HEK293T (cell line): ENCODE data around the gene UBL3.

Experiments used
- CTCF ChIA-PET: fragments of 350-600 bp; formaldehyde crosslinking; extraction: SDS; loops from one replicate; lab custom pipeline; 2021; ENCODE audit warnings: antibody characterized with exemption, inconsistent platforms; lab: Yijun Ruan, JAX
- POLR2A ChIA-PET: fragments of 350-600 bp; formaldehyde crosslinking; extraction: SDS; loops from one replicate; lab custom pipeline; 2020; ENCODE audit warnings: antibody characterized with exemption, inconsistent platforms; lab: Yijun Ruan, JAX
- DNase-seq: peaks from one replicate; pipeline ENCODE4 v3.0.0; 2012; ENCODE audit warnings: mixed read lengths; ENCODE audit errors: extremely low spot score
- ARNT ChIP-seq: fragments of 450-650 bp; IDR thresholded peaks from 2 replicates; pipeline ENCODE4 v1.6.1; 2017; ENCODE audit warnings: mild to moderate bottlenecking
- BHLHE40 ChIP-seq: fragments of 450-650 bp; IDR thresholded peaks from 2 replicates; pipeline ENCODE4 v1.6.1; 2016; ENCODE audit warnings: mild to moderate bottlenecking, moderate library complexity, borderline replicate concordance
- CTBP1 ChIP-seq: fragments of 450-650 bp; IDR thresholded peaks from 2 replicates; pipeline ENCODE4 v1.6.1; 2016; ENCODE audit warnings: borderline replicate concordance
- ELF4 ChIP-seq: fragments of 450-650 bp; IDR thresholded peaks from 2 replicates; pipeline ENCODE4 v1.6.1; 2017; ENCODE audit warnings: antibody characterized with exemption
- FOXA1 ChIP-seq: fragments of 450-650 bp; IDR thresholded peaks from 2 replicates; pipeline ENCODE4 v1.6.1; 2016; ENCODE audit warnings: mild to moderate bottlenecking
- FOXK2 ChIP-seq: fragments of 450-650 bp; IDR thresholded peaks from 2 replicates; pipeline ENCODE4 v1.6.1; 2016; ENCODE audit warnings: mild to moderate bottlenecking
- FOXM1 ChIP-seq: fragments of 450-650 bp; IDR thresholded peaks from 2 replicates; pipeline ENCODE4 v1.6.1; 2017; ENCODE audit warnings: mild to moderate bottlenecking, borderline replicate concordance
- HDGF ChIP-seq: fragments of 450-650 bp; IDR thresholded peaks from 2 replicates; pipeline ENCODE4 v1.6.1; 2017; ENCODE audit warnings: antibody characterized with exemption, borderline replicate concordance
- L3MBTL2 ChIP-seq: fragments of 450-650 bp; conservative IDR thresholded peaks from 2 replicates; pipeline ENCODE4 v1.6.1; 2016; ENCODE audit warnings: mild to moderate bottlenecking
- LEF1 ChIP-seq: fragments of 450-650 bp; IDR thresholded peaks from 2 replicates; pipeline ENCODE4 v1.6.1; 2017; ENCODE audit warnings: mild to moderate bottlenecking, borderline replicate concordance
- NFRKB ChIP-seq: fragments of 450-650 bp; IDR thresholded peaks from 2 replicates; pipeline ENCODE4 v1.6.1; 2016; ENCODE audit warnings: mild to moderate bottlenecking, moderate library complexity
- SP1 ChIP-seq: fragments of 450-650 bp; IDR thresholded peaks from 2 replicates; pipeline ENCODE4 v1.6.1; 2017
- SUZ12 ChIP-seq: fragments of 450-650 bp; IDR thresholded peaks from 2 replicates; pipeline ENCODE4 v1.6.1; 2016; ENCODE audit warnings: mild to moderate bottlenecking
- TARDBP ChIP-seq: fragments of 450-650 bp; IDR thresholded peaks from 2 replicates; pipeline ENCODE4 v1.6.1; 2016
- ZNF384 ChIP-seq: fragments of 450-650 bp; IDR thresholded peaks from 2 replicates; pipeline ENCODE4 v1.6.1; 2016
- TF ChIP-seq, protein P1 (sequence below): fragments of 450-650 bp; IDR thresholded peaks from 2 replicates; pipeline ENCODE4 v1.6.1; 2016

Gene UBL3

DNA sequence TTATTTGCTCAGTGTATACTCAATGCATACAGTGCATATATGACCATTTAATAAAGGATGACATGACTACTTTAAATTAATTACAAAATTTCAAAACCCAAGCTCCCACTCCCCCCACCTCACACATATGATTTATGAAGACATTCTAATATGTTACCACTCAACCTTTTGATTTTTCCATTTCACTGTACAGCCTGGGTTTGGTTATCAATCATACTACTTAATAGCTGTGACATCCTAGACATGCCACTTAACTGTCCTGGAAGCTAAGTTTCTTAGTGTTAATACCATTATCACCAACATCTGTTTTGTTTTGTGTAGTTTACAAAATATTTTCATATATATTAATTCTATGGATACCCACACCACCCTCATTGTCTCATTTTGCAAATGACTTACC is 42.2 kb downstream of the UBL3 start:
- DNase-seq: no peak
- CTCF ChIA-PET: interaction anchor here (0.7 kb wide), 1 partner anchor 307 kb away, joined by 3 read pairs; no protein-coding TSS in a partner anchor
- TF ChIP-seq LEF1 (no peak), HDGF (no peak), BHLHE40 (no peak), FOXA1 (no peak), ARNT (no peak), ZNF384 (no peak), SP1 (no peak)
- TF ChIP-seq, protein P1, sequence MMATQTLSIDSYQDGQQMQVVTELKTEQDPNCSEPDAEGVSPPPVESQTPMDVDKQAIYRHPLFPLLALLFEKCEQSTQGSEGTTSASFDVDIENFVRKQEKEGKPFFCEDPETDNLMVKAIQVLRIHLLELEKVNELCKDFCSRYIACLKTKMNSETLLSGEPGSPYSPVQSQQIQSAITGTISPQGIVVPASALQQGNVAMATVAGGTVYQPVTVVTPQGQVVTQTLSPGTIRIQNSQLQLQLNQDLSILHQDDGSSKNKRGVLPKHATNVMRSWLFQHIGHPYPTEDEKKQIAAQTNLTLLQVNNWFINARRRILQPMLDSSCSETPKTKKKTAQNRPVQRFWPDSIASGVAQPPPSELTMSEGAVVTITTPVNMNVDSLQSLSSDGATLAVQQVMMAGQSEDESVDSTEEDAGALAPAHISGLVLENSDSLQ: peak; percentile 54
- POLR2A ChIA-PET: no interaction called here

DNA sequence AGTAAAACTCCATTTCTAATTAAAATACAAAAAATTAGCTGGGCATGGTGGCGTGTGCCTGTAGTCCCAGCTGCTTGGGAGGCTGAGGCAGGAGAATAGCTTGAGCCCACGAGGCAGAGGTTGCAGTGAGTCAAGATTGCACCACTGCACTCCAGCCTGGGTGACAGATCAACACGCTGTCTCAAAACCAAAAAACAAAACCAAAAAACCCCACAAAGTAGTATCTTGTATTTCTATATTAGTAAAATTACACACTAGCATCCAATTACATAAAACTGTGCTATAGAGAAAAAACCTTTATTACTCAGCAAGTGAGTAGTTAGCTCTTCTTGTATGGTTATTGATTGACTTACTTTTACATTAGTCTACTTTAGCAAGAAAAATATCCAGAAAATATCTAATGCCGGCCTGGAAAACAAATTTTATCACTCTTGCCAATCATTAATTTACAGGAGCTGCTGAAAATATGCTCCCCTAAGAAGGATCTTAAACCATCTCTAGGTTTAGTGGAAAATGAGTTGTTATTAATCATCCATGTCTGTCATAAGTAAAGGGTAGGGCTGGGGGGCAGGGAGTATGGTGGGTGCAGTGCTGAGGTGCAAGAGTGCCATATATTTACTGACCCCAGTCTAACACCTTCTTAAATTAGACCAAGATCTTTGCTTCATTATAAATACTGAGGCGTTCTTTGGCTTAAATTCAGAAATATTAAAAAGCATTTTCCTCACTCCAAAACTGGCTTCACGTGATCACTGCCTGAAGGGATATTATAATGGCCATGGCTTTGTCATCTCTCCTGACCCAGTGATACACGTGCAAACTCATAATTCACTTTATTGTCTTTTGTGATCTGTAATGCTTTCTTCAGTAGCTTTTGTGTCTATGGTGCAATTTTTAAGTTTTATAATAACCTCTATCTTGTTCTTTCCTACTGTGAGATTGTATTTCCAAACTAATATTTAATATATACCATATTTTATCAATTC is 44.1 kb downstream of the UBL3 start:
- TF ChIP-seq TARDBP (no peak), SP1 (no peak), NFRKB (no peak), ARNT (no peak), BHLHE40 (no peak), L3MBTL2 (no peak), SUZ12 (no peak), FOXM1 (no peak), ELF4 (no peak), FOXK2 (no peak), FOXA1 (no peak)
- ChIA-PET CTCF (no interaction called here), POLR2A (no interaction called here)
- DNase-seq: no peak

DNA sequence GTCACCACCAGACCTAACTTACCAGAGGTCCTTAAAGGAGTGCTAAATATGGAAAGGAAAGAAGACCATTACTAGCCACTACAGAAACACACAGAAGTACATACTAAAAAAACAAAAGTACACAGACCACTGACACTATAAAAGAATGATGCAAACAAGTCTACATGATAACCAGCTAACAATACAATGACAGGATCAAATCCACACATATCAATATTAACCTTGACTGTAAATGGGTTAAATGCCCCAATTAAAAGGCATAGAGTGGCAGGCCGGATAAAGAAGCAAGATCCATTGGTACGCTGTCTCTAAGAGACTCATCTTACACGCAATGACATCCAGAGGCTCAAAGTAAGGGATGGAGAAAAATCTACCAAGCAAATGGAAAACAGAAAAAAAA is 47.2 kb downstream of the UBL3 start:
- DNase-seq: no peak
- ChIA-PET POLR2A (no interaction called here), CTCF (no interaction called here)
- no peak for TF ChIP-seq ARNT
- TF ChIP-seq BHLHE40: no peak
- TF ChIP-seq CTBP1: no peak
- no peak for TF ChIP-seq L3MBTL2
- no peak for TF ChIP-seq SP1

DNA sequence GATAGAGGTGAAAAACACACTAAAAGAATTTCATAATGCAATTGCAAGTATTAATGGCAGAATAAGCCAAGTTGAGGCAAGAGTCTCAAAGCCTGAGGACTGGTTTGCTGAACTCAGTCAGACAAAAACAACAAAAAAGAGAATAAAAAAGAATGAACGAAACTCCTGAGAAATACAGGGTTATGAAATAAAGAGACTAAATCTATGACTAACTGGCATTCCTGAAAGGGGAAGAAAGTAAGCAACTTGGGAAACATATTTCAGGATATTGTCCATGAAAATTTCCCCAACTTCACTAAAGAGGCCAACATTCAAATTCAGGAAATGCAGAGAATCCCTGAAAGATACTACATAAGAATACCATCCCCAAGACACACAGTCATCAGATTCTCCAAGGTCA is 47.8 kb downstream of the UBL3 start:
- CTCF ChIA-PET: no interaction called here
- POLR2A ChIA-PET: no interaction called here
- no peak for TF ChIP-seq ZNF384
- TF ChIP-seq, protein P1: no peak
- no peak for TF ChIP-seq CTBP1
- no peak for TF ChIP-seq ARNT
- DNase-seq: no peak

DNA sequence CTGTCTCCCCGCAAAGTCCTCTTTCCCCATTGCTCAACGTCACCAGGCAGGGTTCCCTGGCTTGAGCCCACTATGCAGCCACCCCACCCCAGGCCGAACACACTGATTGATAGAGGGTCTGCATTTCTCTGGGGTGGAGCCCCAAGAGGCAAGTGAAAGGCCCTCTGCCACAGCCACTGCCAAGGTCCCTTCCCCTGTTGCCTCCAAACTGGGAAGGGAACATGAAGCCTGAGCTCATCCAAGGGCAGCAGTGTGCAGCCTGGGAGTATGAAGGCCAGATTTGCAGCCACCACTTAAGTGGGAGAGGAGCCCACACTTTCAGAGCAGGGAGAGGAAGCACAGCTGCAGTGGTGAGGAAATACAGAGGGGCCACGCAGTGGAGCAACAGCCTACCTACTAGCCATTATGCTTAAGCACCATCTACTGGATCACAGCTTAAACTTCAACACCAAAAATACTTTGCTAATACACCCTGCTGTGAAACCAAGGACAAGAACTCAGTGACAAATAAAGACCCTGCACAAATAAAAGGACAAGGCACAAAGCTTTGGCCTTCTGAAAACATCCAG is 48.6 kb downstream of the UBL3 start:
- TF ChIP-seq SUZ12 (no peak), FOXM1 (no peak), CTBP1 (no peak), FOXK2 (no peak), ELF4 (no peak), TARDBP (no peak), LEF1 (no peak), NFRKB (no peak), FOXA1 (no peak), ARNT (no peak)
- TF ChIP-seq, protein P1: no peak
- DNase-seq: no peak
- ChIA-PET POLR2A (no interaction called here), CTCF (interaction anchor here (1.0 kb wide), 1 partner anchor 10 kb away, joined by 3 read pairs; no protein-coding TSS in a partner anchor)

DNA sequence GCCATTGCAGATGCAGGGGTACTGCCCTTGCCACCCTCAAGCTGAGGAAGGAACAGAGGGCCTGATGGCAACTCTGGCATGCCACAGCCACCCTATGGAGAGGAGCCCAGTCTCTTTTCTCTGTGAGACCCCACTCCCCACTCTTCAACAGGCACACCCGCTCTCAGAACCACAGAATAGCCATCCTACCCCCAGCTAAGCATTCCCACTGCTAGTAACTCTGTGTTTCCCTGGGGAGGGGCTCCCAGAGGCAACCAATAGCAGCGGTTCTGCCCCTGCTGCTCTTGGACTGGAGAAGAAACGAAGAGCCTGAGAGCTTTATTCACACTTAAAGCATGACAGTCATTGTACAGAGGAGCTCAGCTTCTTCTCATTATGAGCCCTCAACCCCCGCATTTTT is 49.3 kb downstream of the UBL3 start:
- TF ChIP-seq, protein P1: no peak
- no peak for DNase-seq
- ChIA-PET CTCF (interaction anchor here (1.0 kb wide), 1 partner anchor 11 kb away, joined by 3 read pairs; no protein-coding TSS in a partner anchor), POLR2A (no interaction called here)
